K562 (cell line): ENCODE results near the gene PDCD1.

Experiments used
- FOS ChIP-seq: IDR thresholded peaks from 3 replicates; pipeline ENCODE4 v1.6.1; 2011; ENCODE audit not compliant: insufficient read length; ENCODE audit errors: extremely low read depth
- GABPA ChIP-seq: fragments of 200-800 bp; sonication (Bioruptor generic); conservative IDR thresholded peaks from 2 replicates; pipeline ENCODE4 v1.6.1; 2016; ENCODE audit warnings: low read depth, missing genetic modification characterization, missing compliant biosample characterization
- HNRNPL ChIP-seq: fragments of 200-400 bp; formaldehyde crosslinking; IDR thresholded peaks from 2 replicates; pipeline ENCODE4 v1.6.1; 2017; ENCODE audit warnings: low read depth, mild to moderate bottlenecking, low read length
- MECOM ChIP-seq: fragments of 250-450 bp; sonication (Bioruptor Pico); IDR thresholded peaks from 2 replicates; pipeline ENCODE4 v1.8.0; 2022; ENCODE audit warnings: inconsistent platforms
- NRF1 ChIP-seq, 2 experiments: fragments of 450-650 bp; IDR thresholded peaks in 1 of 2; conservative IDR thresholded peaks in 1 of 2; 2 replicates each; pipeline ENCODE4 v1.6.1; 2014; ENCODE audit warnings: mild to moderate bottlenecking in 2 of 2
- POLR2AphosphoS5 ChIP-seq: IDR thresholded peaks from 2 replicates; pipeline ENCODE4 v1.6.1; 2011; ENCODE audit warnings: mild to moderate bottlenecking, low read depth, low read length, moderate library complexity; ENCODE audit not compliant: control insufficient read depth, insufficient read depth
- TEAD4 ChIP-seq, 2 experiments: sonication (generic) in 1 of 2; formaldehyde crosslinking in 1 of 2; IDR thresholded peaks; 2 replicates each; pipeline versions ENCODE4 v1.6.1 to v1.8.0; 2012 to 2022; ENCODE audit warnings: borderline replicate concordance in 1 of 2, inconsistent platforms in 1 of 2, low read length in 1 of 2, mild to moderate bottlenecking in 1 of 2, missing genetic modification reagents in 1 of 2
- ZNF140 ChIP-seq: fragments of 250-450 bp; sonication (Bioruptor Pico); IDR thresholded peaks from 2 replicates; pipeline ENCODE4 v1.8.0; 2021; ENCODE audit warnings: moderate library complexity, mild to moderate bottlenecking, inconsistent platforms
- ZNF583 ChIP-seq: fragments of 250-450 bp; sonication (Bioruptor Pico); IDR thresholded peaks from 2 replicates; pipeline ENCODE4 v1.4.0; 2020

DNA sequence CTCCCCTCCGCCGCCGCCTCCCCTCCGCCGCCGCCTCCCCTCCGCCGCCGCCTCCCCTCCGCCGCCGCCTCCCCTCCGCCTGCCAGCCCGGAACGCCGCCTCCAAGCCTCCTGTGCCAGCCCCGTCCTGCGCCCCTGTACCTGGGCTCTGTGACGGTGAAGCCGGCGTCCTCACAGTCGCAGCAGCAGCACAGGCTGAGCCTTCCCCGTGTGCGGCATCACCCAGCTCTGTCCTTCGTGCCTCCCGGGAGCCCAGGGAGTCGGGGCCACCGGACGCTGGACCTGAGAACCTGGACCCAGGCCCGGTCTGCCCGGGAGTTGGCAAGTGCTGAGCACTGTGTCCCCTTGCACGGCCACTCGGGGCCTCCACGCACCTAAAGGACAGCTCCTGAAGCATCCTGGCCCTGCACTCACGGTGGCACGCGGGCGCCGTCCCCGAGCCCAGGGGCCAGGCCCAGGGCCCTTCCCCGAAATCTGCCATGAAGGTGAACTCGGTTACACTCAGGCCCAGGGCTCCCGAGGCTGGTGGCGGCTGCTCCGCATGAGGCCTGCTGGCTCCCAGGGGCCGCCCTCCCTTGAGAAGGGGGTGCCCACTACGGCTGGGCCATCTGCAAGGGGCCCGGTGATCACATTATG, 43.8 kb upstream of the PDCD1 start:
- TF ChIP-seq POLR2AphosphoS5 = no peak
- TF ChIP-seq FOS = no peak
- TF ChIP-seq ZNF583 (CRISPR knock-in tag) = no peak
- no peak for TF ChIP-seq MECOM (CRISPR knock-in tag)
- no peak for TF ChIP-seq ZNF140 (CRISPR knock-in tag)
- TF ChIP-seq NRF1 (conservative IDR thresholded peaks at IDR 0.05 in 1 of 2, IDR thresholded peaks at IDR 0.05 in 1 of 2) = no peak
- no peak for TF ChIP-seq TEAD4 (IDR thresholded peaks at IDR 0.05; ENCODE audit: low read length)
- TF ChIP-seq TEAD4 (CRISPR knock-in tag; IDR thresholded peaks at IDR 0.05; ENCODE audit: borderline replicate concordance) = no peak
- no peak for TF ChIP-seq GABPA
- no peak for TF ChIP-seq HNRNPL
